Central memory CD8-positive, alpha-beta T cell (primary cell): ENCODE measurements around the gene ODAM.
"Not testable (repeated sequence)": the region's sequence is repeated elsewhere in the genome, so short reads cannot be mapped to it uniquely, and the experiment has no call there.

Experiments
- ATAC-seq: fragments of 150-1000 bp; cut with Tn5 transposase; replicated peaks from 2 replicates; pipeline ENCODE4 v1.10.0; 2022; ENCODE audit warnings: mild to moderate bottlenecking, moderate FRiP score, moderate number of reproducible peaks; ENCODE audit not compliant: poor library complexity, severe bottlenecking; ENCODE audit errors: extremely low read depth
- DNase-seq, 2 donors: peaks; one replicate each; pipeline ENCODE4 v3.0.0; 2021; ENCODE audit warnings: low spot score in 2 of 2
- H3K27ac Mint-ChIP-seq: one replicate; pipeline ENCODE4 v1.8.0; 2022; ENCODE audit warnings: low read depth, mild to moderate bottlenecking, moderate library complexity, mixed read lengths
- H3K27me3 Mint-ChIP-seq: one replicate; pipeline ENCODE4 v1.8.0; 2022; ENCODE audit warnings: mixed read lengths
- H3K36me3 Mint-ChIP-seq: one replicate; pipeline ENCODE4 v1.8.0; 2022; ENCODE audit warnings: mild to moderate bottlenecking, moderate library complexity, mixed read lengths; ENCODE audit not compliant: insufficient read depth
- H3K4me1 Mint-ChIP-seq: one replicate; pipeline ENCODE4 v1.8.0; 2022; ENCODE audit warnings: mixed read lengths
- H3K4me3 Mint-ChIP-seq: one replicate; pipeline ENCODE4 v1.8.0; 2022; ENCODE audit warnings: mild to moderate bottlenecking, moderate library complexity, mixed read lengths
- H3K9me3 Mint-ChIP-seq: one replicate; pipeline ENCODE4 v1.8.0; 2022; ENCODE audit warnings: mixed read lengths

The ODAM gene

GRCh38 chr4:70239131-70239883, 43.8 kb downstream of the ODAM start:
- H3K27me3 Mint-ChIP-seq = no peaks in the 10 kb centered on the region
- no peak overlapping the region for H3K4me3 Mint-ChIP-seq
- H3K27ac Mint-ChIP-seq = no peak overlapping the region
- peaks cover 10% of the 10 kb centered on the region for H3K9me3 Mint-ChIP-seq
- no peaks in the 10 kb centered on the region for H3K4me1 Mint-ChIP-seq
- ATAC-seq (no peak), DNase-seq (no peak)
- H3K36me3 Mint-ChIP-seq = no peaks in the 10 kb centered on the region

DNA sequence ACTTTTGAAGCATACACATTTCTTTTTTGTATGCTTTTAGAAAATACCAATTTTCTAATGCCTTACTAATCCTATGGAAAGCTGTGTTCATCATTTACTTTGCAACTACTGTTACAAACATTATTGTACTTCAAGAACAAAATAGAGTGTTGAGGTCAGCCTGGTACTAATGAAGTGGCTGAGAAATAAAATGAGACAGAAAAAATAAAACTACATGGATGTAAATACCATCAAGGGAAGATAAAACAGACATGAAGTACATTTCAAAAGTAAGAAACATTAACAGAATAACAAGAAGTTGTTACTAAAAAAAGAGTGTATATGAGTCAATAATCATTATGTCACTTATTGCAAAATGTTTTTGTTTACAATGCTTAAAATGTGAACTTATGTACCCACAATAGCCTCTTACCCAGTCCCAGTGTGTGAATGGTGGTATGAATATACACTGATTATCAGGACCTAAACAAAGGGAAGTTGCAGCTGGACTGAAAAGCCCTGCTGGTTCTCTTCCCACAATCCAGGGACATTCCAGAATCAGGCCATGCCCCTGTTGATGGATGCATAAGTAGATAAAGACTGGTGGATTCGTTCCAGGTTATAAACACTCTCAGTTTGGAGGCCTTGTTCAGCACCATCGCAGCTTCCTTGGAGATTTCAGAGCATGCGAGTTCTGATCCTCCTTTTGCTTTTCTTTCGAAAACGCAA, 44.5 kb downstream of the ODAM start:
- Mint-ChIP-seq H3K4me1 (no peaks in the 10 kb centered on the region), H3K27ac (no peak overlapping the region), H3K36me3 (no peaks in the 10 kb centered on the region), H3K27me3 (no peaks in the 10 kb centered on the region), H3K9me3 (peaks cover 10% of the 10 kb centered on the region), H3K4me3 (no peak overlapping the region)
- no peak for DNase-seq
- no peak for ATAC-seq

GRCh38 chr4:70242297-70242696, 46.8 kb downstream of the ODAM start, which contains the start of gene CSN3:
Gene CSN3 (plus strand): TSS chr4:70242597. CDS start chr4:70244820, 2,223 bp downstream.
- not testable (repeated sequence) for ATAC-seq, DNase-seq, H3K4me1 Mint-ChIP-seq, H3K4me3 Mint-ChIP-seq, H3K27ac Mint-ChIP-seq, H3K27me3 Mint-ChIP-seq, H3K36me3 Mint-ChIP-seq
- peaks cover 10% of the 10 kb centered on the region for H3K9me3 Mint-ChIP-seq

DNA sequence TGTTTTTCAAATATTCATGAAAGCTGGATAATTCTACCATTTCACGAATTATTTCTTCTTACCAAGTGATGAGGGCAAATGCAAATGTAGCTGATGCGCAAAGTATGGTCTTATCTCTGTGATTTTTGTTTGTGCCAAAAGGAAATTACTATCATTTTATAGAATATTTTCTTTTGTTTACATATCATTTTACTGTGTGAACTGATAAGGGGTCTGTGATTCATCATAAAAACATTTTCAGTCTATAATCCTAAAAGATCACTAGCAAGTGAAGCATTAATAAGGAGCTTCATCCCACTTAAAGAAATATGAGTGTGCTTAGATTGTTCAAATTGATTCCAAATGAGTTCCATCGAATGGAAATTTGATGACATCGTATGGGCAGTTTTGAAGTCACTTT, 47.6 kb downstream of the ODAM start:
- no peaks in the 10 kb centered on the region for H3K4me1 Mint-ChIP-seq
- peaks cover 8% of the 10 kb centered on the region for H3K9me3 Mint-ChIP-seq
- no peak overlapping the region for H3K4me3 Mint-ChIP-seq
- no peak overlapping the region for H3K27ac Mint-ChIP-seq
- DNase-seq (no peak), ATAC-seq (no peak)
- no peaks in the 10 kb centered on the region for H3K27me3 Mint-ChIP-seq
- no peaks in the 10 kb centered on the region for H3K36me3 Mint-ChIP-seq

- Mint-ChIP-seq H3K4me1 (no peaks in the 10 kb centered on the region), H3K36me3 (no peaks in the 10 kb centered on the region), H3K27ac (no peak overlapping the region), H3K27me3 (no peaks in the 10 kb centered on the region), H3K9me3 (peaks cover 6% of the 10 kb centered on the region), H3K4me3 (no peak overlapping the region)
- ATAC-seq = no peak
- DNase-seq = no peak
Measured at GRCh38 chr4:70251250-70251944, 55.9 kb downstream of the ODAM start.

GRCh38 chr4:70251945-70252277, 56.4 kb downstream of the ODAM start:
- Mint-ChIP-seq H3K27me3 (no peaks in the 10 kb centered on the region), H3K27ac (no peak overlapping the region), H3K36me3 (no peaks in the 10 kb centered on the region), H3K4me1 (no peaks in the 10 kb centered on the region), H3K9me3 (peaks cover 6% of the 10 kb centered on the region), H3K4me3 (no peak overlapping the region)
- DNase-seq (no peak), ATAC-seq (no peak)
